HepG2 (cell line): Measurements from ENCODE around the gene NSD1. TPM values are rescaled to one million over a fixed set of nuclear protein-coding genes. Genes with fewer than 3 reads are reported as not detected.
A peak's percentile ranks its signal among the peaks of the same experiment; 100 is the strongest.

Experiments used
- ATF7-NPFF ChIP-seq: sonication (generic); formaldehyde crosslinking; IDR thresholded peaks from 2 replicates; pipeline ENCODE4 v1.8.1; 2023; ENCODE audit warnings: mild to moderate bottlenecking, low read depth, missing genetic modification reagents, moderate library complexity
- ATM ChIP-seq: fragments of 450-650 bp; IDR thresholded peaks from 2 replicates; pipeline ENCODE4 v1.7.1; 2017; ENCODE audit warnings: mild to moderate bottlenecking, borderline replicate concordance
- HNF1A ChIP-seq, 2 experiments: sonication (generic) in 1 of 2; formaldehyde crosslinking in 1 of 2; IDR thresholded peaks; 2 replicates each; pipeline versions ENCODE4 v1.4.0 to v1.6.1; 2016 to 2020; ENCODE audit warnings: borderline replicate concordance in 1 of 2, low read depth in 1 of 2, mild to moderate bottlenecking in 1 of 2, missing genetic modification reagents in 1 of 2
- IKZF4 ChIP-seq: sonication (generic); formaldehyde crosslinking; IDR thresholded peaks from 2 replicates; pipeline ENCODE4 v1.5.1; 2020; ENCODE audit warnings: borderline replicate concordance, mild to moderate bottlenecking, low read depth, missing genetic modification reagents; ENCODE audit errors: not compliant biosample characterization
- MZF1 ChIP-seq: sonication (generic); formaldehyde crosslinking; IDR thresholded peaks from 2 replicates; pipeline ENCODE4 v1.8.1; 2023; ENCODE audit warnings: mild to moderate bottlenecking, missing genetic modification reagents, borderline replicate concordance
- TBP ChIP-seq: sonication (generic); formaldehyde crosslinking; IDR thresholded peaks from 2 replicates; pipeline ENCODE4 v1.5.0; 2020; ENCODE audit warnings: missing genetic modification reagents
- ZBTB43 ChIP-seq: sonication (generic); formaldehyde crosslinking; conservative IDR thresholded peaks from 2 replicates; pipeline ENCODE4 v1.4.0; 2020; ENCODE audit warnings: missing genetic modification reagents
- ZFAT ChIP-seq: sonication (generic); formaldehyde crosslinking; conservative IDR thresholded peaks from 2 replicates; pipeline ENCODE4 v1.8.1; 2023; ENCODE audit warnings: missing genetic modification reagents, inconsistent platforms
- ZFP36 ChIP-seq: fragments of 150-350 bp; IDR thresholded peaks from 2 replicates; pipeline ENCODE4 v1.6.1; 2018; ENCODE audit warnings: borderline replicate concordance, low read length, low read depth; ENCODE audit not compliant: partially characterized antibody
- ZNF124 ChIP-seq: sonication (generic); formaldehyde crosslinking; IDR thresholded peaks from 2 replicates; pipeline ENCODE4 v1.4.0; 2020; ENCODE audit warnings: missing genetic modification reagents
- ZNF280B ChIP-seq: sonication (generic); formaldehyde crosslinking; IDR thresholded peaks from 2 replicates; pipeline ENCODE4 v1.5.0; 2020; ENCODE audit warnings: missing genetic modification reagents, mild to moderate bottlenecking, borderline replicate concordance
- ZNF441 ChIP-seq: sonication (generic); formaldehyde crosslinking; IDR thresholded peaks from 2 replicates; pipeline ENCODE4 v1.7.0; 2021; ENCODE audit warnings: missing genetic modification reagents, borderline replicate concordance
- ZSCAN20 ChIP-seq: sonication (generic); formaldehyde crosslinking; IDR thresholded peaks from 2 replicates; pipeline ENCODE4 v1.4.0; 2020; ENCODE audit warnings: missing genetic modification reagents, mild to moderate bottlenecking, borderline replicate concordance
- polyA plus RNA-seq, 8 experiments: library from polyadenylated mRNA; depleted of rRNA in 3 of 8; stranded (reverse) in 7 of 8; unstranded in 1 of 8; fragments of >200 nt; fragmentation: Illumina TruSeq in 4 of 8; extraction: Trizol in 4 of 8; gene quantifications; 2 replicates each; pipeline versions ENCODE4 v1.2.1 to v1.2.3, GENCODE V29; 2011 to 2016; ENCODE audit warnings: low read depth in 4 of 8, missing spikeins in 1 of 8, mixed read lengths in 1 of 8; ENCODE audit not compliant: insufficient read depth in 1 of 8
- total RNA-seq, 5 experiments: library from RNA; depleted of rRNA; stranded (reverse); fragments of >200 nt; fragmentation: Illumina TruSeq; extraction: Trizol; gene quantifications; 2 replicates each; pipeline ENCODE4 v1.2.3, GENCODE V29; 2016; ENCODE audit warnings: low read depth in 1 of 5
- TF ChIP-seq, protein P1 (sequence below): sonication (generic); formaldehyde crosslinking; IDR thresholded peaks from 2 replicates; pipeline ENCODE4 v1.4.0; 2020; ENCODE audit warnings: mild to moderate bottlenecking, missing genetic modification reagents, borderline replicate concordance

NSD1 gene
- total and polyA plus RNA-seq, 2 of the 13 experiments (the other 11 are each of a cell fraction or from before 2014, with no cell fraction given): 0.01 to 0.09 TPM

DNA sequence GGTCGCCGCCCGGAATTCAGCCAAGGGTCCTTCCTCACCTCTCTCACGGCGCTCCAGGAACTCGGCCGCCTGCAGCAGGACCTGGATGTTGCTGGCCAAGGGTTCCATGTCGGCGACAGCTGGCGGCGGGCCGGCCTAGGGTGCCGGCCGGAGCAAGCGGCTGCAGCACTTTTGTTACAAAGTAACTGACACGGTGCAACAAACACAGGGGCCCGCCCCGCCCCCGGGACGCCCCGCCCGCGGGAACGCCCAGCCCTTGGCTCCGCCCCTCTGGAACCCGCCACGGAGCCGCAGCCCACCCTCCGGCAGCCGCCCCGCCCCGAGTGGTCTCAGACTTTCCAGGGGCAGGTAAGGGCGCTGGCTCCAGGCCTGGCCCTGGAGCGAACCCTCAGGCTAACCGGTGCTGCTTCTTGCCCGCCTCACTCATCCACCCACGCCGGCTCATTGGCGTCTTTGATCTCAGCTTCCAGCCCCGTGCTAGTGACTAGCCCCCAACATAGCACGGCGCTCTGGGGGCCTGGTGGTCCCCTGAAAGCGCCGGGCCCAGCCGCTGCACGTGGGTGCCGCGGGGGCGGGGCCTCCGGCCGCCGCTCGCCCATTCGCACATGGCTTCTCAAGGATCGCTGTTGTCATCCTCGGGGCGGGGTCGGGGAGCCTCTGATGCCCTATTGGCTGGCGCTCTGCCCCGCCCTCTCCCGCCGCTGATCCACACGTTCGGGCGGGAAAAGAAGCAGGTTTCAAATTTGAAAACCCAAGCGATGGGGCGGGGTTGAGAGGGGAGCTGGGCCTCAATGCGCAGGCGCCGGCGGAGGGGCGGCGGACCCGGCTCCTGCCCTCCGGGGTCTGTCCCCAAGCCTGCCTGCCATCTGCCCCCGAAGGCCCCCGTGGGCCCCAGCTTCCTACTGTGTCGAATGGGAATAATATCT is 178.4 kb downstream of the NSD1 start, which contains the start of gene MXD3 (continued):
- TF ChIP-seq ZBTB43 (no peak), ATM (no peak), ZFP36 (no peak), ZNF441 (CRISPR knock-in tag) (no peak), ZFAT (CRISPR knock-in tag) (no peak), ATF7-NPFF (peak; percentile 83), IKZF4 (CRISPR knock-in tag) (no peak), ZNF280B (CRISPR knock-in tag) (no peak), ZSCAN20 (CRISPR knock-in tag) (0 out of 2 replicates have a peak, but pooled peaks have one; percentile 39), TBP (no peak), MZF1 (CRISPR knock-in tag) (no peak), HNF1A (IDR thresholded peaks at IDR 0.05; ENCODE audit: low read depth) (no peak), HNF1A (CRISPR knock-in tag; IDR thresholded peaks at IDR 0.05; ENCODE audit: borderline replicate concordance) (no peak; the same call in 1 of the 2 replicates), ZNF124 (CRISPR knock-in tag) (no peak)
- TF ChIP-seq, protein P1, sequence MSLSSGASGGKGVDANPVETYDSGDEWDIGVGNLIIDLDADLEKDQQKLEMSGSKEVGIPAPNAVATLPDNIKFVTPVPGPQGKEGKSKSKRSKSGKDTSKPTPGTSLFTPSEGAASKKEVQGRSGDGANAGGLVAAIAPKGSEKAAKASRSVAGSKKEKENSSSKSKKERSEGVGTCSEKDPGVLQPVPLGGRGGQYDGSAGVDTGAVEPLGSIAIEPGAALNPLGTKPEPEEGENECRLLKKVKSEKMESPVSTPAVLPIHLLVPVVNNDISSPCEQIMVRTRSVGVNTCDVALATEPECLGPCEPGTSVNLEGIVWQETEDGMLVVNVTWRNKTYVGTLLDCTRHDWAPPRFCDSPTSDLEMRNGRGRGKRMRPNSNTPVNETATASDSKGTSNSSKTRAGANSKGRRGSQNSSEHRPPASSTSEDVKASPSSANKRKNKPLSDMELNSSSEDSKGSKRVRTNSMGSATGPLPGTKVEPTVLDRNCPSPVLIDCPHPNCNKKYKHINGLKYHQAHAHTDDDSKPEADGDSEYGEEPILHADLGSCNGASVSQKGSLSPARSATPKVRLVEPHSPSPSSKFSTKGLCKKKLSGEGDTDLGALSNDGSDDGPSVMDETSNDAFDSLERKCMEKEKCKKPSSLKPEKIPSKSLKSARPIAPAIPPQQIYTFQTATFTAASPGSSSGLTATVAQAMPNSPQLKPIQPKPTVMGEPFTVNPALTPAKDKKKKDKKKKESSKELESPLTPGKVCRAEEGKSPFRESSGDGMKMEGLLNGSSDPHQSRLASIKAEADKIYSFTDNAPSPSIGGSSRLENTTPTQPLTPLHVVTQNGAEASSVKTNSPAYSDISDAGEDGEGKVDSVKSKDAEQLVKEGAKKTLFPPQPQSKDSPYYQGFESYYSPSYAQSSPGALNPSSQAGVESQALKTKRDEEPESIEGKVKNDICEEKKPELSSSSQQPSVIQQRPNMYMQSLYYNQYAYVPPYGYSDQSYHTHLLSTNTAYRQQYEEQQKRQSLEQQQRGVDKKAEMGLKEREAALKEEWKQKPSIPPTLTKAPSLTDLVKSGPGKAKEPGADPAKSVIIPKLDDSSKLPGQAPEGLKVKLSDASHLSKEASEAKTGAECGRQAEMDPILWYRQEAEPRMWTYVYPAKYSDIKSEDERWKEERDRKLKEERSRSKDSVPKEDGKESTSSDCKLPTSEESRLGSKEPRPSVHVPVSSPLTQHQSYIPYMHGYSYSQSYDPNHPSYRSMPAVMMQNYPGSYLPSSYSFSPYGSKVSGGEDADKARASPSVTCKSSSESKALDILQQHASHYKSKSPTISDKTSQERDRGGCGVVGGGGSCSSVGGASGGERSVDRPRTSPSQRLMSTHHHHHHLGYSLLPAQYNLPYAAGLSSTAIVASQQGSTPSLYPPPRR: 0 out of 2 replicates have a peak, but pooled peaks have one; percentile 14
